K562 (cell line): ENCODE results near the gene PABPC1L. TPM values are rescaled to one million over a fixed set of nuclear protein-coding genes. Genes with fewer than 3 reads are reported as not detected.

ENCODE experiments used
- IFI16 ChIP-seq: fragments of 250-450 bp; sonication (Bioruptor Pico); IDR thresholded peaks from 2 replicates; pipeline ENCODE4 v2.1.2; 2022; ENCODE audit warnings: mild to moderate bottlenecking, inconsistent platforms
- POLR2A ChIP-seq: fragments of 450-650 bp; conservative IDR thresholded peaks from 2 replicates; pipeline ENCODE4 v1.6.1; 2016
- RBFOX2 ChIP-seq: fragments of 200-400 bp; formaldehyde crosslinking; IDR thresholded peaks from 2 replicates; pipeline ENCODE4 v1.6.1; 2017; ENCODE audit warnings: low read depth, mild to moderate bottlenecking, low read length, moderate library complexity
- ZNF311 ChIP-seq: fragments of 250-450 bp; sonication (Bioruptor Pico); IDR thresholded peaks from 2 replicates; pipeline ENCODE4 v1.4.0; 2020; ENCODE audit warnings: mild to moderate bottlenecking, moderate library complexity
- polyA plus RNA-seq, 8 experiments: library from polyadenylated mRNA; depleted of rRNA in 4 of 8; stranded (reverse) in 5 of 8; unstranded in 3 of 8; fragments of >200 nt; fragmentation: Nextera tagmentation in 2 of 8; fragmentation: Illumina TruSeq in 1 of 8; extraction: Ambion mirVana in 2 of 8; extraction: Trizol in 1 of 8; gene quantifications; 2 replicates each; pipeline versions ENCODE4 v1.2.1 to v1.2.3, GENCODE V29; 2011 to 2014; ENCODE audit warnings: inconsistent platforms in 1 of 8, missing spikeins in 1 of 8
- total RNA-seq, 7 experiments: library from RNA; depleted of rRNA in 6 of 7; stranded (reverse); fragments of >200 nt in 6 of 7; fragmentation: Illumina TruSeq in 2 of 7; extraction: Trizol in 2 of 7; gene quantifications; 2 replicates each; pipeline versions ENCODE4 v1.2.1 to v1.2.3, GENCODE V29; 2011 to 2021; ENCODE audit warnings: low replicate concordance in 1 of 7
- TF ChIP-seq, protein P1 (sequence below): fragments of 450-650 bp; IDR thresholded peaks from 2 replicates; pipeline ENCODE4 v1.6.1; 2016; ENCODE audit warnings: mild to moderate bottlenecking, moderate library complexity
- TF ChIP-seq, protein P2 (sequence below): fragments of 250-450 bp; sonication (Bioruptor Pico); IDR thresholded peaks from 2 replicates; pipeline ENCODE4 v1.8.0; 2021; ENCODE audit warnings: mild to moderate bottlenecking, moderate library complexity
- TF ChIP-seq, protein P3 (sequence below), 2 experiments: fragments of 450-650 bp in 1 of 2; sonication (generic) in 1 of 2; formaldehyde crosslinking; conservative IDR thresholded peaks; 2 replicates each; pipeline versions ENCODE4 v1.4.0 to v1.8.1; 2020 to 2022; ENCODE audit warnings: mild to moderate bottlenecking in 1 of 2, missing genetic modification reagents in 1 of 2
- TF ChIP-seq, protein P4 (sequence below): fragments of 250-450 bp; sonication (Bioruptor Pico); IDR thresholded peaks from 2 replicates; pipeline ENCODE4 v1.4.0; 2020
- TF ChIP-seq, protein P5 (sequence below): fragments of 450-650 bp; IDR thresholded peaks from 2 replicates; pipeline ENCODE4 v1.6.1; 2016; ENCODE audit warnings: missing biosample characterization, missing genetic modification characterization

The PABPC1L gene
- total and polyA plus RNA-seq, 9 of the 15 experiments (the other 6 are each of a cell fraction or from before 2014, with no cell fraction given): 6.0 to 90.3 (median 15.8) TPM

DNA sequence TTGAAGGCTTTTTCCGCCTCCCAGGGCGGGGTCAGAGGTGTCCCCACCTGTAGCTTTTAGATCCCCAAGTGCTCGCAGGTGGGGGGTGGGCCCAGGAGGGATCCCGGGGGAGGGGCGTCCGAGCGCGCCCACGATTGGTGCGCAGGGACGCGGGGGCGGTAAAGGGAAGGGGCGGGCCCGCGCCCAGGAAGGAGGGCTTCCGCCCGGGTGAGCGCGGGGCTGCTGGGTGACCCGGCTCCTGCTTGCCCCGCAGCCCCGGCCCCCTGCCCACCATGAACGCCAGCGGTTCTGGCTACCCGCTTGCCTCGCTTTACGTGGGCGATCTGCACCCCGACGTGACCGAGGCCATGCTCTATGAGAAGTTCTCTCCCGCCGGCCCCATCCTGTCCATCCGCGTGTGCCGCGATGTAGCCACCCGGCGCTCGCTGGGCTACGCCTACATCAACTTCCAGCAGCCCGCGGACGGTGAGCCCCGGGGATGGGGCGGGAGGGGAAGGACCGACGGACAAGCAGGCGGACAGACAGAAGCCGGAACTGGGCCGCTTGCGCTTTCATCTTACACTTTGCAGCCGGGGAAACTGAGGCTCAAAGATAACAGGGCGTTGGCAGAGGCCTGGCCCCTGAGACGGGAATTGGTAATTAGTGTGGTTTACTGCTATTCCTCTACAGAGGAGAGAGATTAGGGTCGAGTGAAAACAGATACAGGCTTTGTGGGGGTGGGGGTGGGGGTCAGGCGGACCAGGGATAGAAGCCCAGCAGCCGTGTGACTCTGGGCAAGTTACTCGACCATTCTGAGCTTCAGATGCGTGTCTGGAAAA, at the start of gene PABPC1L (continued):
- TF ChIP-seq, protein P1, sequence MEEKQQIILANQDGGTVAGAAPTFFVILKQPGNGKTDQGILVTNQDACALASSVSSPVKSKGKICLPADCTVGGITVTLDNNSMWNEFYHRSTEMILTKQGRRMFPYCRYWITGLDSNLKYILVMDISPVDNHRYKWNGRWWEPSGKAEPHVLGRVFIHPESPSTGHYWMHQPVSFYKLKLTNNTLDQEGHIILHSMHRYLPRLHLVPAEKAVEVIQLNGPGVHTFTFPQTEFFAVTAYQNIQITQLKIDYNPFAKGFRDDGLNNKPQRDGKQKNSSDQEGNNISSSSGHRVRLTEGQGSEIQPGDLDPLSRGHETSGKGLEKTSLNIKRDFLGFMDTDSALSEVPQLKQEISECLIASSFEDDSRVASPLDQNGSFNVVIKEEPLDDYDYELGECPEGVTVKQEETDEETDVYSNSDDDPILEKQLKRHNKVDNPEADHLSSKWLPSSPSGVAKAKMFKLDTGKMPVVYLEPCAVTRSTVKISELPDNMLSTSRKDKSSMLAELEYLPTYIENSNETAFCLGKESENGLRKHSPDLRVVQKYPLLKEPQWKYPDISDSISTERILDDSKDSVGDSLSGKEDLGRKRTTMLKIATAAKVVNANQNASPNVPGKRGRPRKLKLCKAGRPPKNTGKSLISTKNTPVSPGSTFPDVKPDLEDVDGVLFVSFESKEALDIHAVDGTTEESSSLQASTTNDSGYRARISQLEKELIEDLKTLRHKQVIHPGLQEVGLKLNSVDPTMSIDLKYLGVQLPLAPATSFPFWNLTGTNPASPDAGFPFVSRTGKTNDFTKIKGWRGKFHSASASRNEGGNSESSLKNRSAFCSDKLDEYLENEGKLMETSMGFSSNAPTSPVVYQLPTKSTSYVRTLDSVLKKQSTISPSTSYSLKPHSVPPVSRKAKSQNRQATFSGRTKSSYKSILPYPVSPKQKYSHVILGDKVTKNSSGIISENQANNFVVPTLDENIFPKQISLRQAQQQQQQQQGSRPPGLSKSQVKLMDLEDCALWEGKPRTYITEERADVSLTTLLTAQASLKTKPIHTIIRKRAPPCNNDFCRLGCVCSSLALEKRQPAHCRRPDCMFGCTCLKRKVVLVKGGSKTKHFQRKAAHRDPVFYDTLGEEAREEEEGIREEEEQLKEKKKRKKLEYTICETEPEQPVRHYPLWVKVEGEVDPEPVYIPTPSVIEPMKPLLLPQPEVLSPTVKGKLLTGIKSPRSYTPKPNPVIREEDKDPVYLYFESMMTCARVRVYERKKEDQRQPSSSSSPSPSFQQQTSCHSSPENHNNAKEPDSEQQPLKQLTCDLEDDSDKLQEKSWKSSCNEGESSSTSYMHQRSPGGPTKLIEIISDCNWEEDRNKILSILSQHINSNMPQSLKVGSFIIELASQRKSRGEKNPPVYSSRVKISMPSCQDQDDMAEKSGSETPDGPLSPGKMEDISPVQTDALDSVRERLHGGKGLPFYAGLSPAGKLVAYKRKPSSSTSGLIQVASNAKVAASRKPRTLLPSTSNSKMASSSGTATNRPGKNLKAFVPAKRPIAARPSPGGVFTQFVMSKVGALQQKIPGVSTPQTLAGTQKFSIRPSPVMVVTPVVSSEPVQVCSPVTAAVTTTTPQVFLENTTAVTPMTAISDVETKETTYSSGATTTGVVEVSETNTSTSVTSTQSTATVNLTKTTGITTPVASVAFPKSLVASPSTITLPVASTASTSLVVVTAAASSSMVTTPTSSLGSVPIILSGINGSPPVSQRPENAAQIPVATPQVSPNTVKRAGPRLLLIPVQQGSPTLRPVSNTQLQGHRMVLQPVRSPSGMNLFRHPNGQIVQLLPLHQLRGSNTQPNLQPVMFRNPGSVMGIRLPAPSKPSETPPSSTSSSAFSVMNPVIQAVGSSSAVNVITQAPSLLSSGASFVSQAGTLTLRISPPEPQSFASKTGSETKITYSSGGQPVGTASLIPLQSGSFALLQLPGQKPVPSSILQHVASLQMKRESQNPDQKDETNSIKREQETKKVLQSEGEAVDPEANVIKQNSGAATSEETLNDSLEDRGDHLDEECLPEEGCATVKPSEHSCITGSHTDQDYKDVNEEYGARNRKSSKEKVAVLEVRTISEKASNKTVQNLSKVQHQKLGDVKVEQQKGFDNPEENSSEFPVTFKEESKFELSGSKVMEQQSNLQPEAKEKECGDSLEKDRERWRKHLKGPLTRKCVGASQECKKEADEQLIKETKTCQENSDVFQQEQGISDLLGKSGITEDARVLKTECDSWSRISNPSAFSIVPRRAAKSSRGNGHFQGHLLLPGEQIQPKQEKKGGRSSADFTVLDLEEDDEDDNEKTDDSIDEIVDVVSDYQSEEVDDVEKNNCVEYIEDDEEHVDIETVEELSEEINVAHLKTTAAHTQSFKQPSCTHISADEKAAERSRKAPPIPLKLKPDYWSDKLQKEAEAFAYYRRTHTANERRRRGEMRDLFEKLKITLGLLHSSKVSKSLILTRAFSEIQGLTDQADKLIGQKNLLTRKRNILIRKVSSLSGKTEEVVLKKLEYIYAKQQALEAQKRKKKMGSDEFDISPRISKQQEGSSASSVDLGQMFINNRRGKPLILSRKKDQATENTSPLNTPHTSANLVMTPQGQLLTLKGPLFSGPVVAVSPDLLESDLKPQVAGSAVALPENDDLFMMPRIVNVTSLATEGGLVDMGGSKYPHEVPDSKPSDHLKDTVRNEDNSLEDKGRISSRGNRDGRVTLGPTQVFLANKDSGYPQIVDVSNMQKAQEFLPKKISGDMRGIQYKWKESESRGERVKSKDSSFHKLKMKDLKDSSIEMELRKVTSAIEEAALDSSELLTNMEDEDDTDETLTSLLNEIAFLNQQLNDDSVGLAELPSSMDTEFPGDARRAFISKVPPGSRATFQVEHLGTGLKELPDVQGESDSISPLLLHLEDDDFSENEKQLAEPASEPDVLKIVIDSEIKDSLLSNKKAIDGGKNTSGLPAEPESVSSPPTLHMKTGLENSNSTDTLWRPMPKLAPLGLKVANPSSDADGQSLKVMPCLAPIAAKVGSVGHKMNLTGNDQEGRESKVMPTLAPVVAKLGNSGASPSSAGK: 0 out of 2 replicates have a peak, but pooled peaks have one; percentile 12
- peak; percentile 93 for TF ChIP-seq RBFOX2
- TF ChIP-seq, protein P2, sequence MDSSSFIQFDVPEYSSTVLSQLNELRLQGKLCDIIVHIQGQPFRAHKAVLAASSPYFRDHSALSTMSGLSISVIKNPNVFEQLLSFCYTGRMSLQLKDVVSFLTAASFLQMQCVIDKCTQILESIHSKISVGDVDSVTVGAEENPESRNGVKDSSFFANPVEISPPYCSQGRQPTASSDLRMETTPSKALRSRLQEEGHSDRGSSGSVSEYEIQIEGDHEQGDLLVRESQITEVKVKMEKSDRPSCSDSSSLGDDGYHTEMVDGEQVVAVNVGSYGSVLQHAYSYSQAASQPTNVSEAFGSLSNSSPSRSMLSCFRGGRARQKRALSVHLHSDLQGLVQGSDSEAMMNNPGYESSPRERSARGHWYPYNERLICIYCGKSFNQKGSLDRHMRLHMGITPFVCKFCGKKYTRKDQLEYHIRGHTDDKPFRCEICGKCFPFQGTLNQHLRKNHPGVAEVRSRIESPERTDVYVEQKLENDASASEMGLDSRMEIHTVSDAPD: no peak
- TF ChIP-seq POLR2A: peak; percentile 86
- TF ChIP-seq, protein P3, sequence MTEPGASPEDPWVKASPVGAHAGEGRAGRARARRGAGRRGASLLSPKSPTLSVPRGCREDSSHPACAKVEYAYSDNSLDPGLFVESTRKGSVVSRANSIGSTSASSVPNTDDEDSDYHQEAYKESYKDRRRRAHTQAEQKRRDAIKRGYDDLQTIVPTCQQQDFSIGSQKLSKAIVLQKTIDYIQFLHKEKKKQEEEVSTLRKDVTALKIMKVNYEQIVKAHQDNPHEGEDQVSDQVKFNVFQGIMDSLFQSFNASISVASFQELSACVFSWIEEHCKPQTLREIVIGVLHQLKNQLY (CRISPR knock-in tag; conservative IDR thresholded peaks at IDR 0.05): no peak
- TF ChIP-seq ZNF311 (CRISPR knock-in tag): no peak
- TF ChIP-seq, protein P4, sequence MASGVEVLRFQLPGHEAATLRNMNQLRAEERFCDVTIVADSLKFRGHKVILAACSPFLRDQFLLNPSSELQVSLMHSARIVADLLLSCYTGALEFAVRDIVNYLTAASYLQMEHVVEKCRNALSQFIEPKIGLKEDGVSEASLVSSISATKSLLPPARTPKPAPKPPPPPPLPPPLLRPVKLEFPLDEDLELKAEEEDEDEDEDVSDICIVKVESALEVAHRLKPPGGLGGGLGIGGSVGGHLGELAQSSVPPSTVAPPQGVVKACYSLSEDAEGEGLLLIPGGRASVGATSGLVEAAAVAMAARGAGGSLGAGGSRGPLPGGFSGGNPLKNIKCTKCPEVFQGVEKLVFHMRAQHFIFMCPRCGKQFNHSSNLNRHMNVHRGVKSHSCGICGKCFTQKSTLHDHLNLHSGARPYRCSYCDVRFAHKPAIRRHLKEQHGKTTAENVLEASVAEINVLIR (CRISPR knock-in tag): no peak
- TF ChIP-seq, protein P5, sequence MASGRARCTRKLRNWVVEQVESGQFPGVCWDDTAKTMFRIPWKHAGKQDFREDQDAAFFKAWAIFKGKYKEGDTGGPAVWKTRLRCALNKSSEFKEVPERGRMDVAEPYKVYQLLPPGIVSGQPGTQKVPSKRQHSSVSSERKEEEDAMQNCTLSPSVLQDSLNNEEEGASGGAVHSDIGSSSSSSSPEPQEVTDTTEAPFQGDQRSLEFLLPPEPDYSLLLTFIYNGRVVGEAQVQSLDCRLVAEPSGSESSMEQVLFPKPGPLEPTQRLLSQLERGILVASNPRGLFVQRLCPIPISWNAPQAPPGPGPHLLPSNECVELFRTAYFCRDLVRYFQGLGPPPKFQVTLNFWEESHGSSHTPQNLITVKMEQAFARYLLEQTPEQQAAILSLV: no peak
- no peak for TF ChIP-seq IFI16 (CRISPR knock-in tag)
